Mucosa of rectum (tissue), 2 donors: ENCODE data around the gene TRPC3.

Source experiments
- H3K27ac ChIP-seq, 2 donors: one replicate each; pipeline ENCODE4 v1.7.0; 2013; ENCODE audit warnings: inconsistent platforms in 2 of 2, low read depth in 2 of 2, low read length in 2 of 2
- H3K27me3 ChIP-seq, 2 donors: one replicate each; pipeline ENCODE4 v1.7.0; 2013; ENCODE audit warnings: low read length in 2 of 2; ENCODE audit not compliant: control insufficient read depth in 2 of 2, insufficient read depth in 2 of 2
- H3K36me3 ChIP-seq, 2 donors: one replicate each; pipeline ENCODE4 v1.7.0; 2013; ENCODE audit warnings: low read length in 2 of 2; ENCODE audit not compliant: control insufficient read depth in 2 of 2, insufficient read depth in 2 of 2
- H3K4me1 ChIP-seq, 2 donors: one replicate each; pipeline ENCODE4 v1.7.0; 2013; ENCODE audit warnings: low read length in 2 of 2, mild to moderate bottlenecking in 1 of 2; ENCODE audit not compliant: control insufficient read depth in 2 of 2, insufficient read depth in 2 of 2
- H3K4me3 ChIP-seq, 2 donors: one replicate each; pipeline ENCODE4 v1.7.0; 2013; ENCODE audit warnings: low read length in 2 of 2
- H3K9ac ChIP-seq, 2 donors: one replicate each; pipeline ENCODE4 v1.7.0; 2013; ENCODE audit warnings: low read length in 2 of 2, low read depth in 1 of 2, mild to moderate bottlenecking in 1 of 2
- H3K9me3 ChIP-seq, 2 donors: one replicate each; pipeline ENCODE4 v1.7.0; 2013; ENCODE audit warnings: low read length in 2 of 2; ENCODE audit not compliant: control insufficient read depth in 2 of 2
- donor health status: healthy.
- donor health status: Normal muscosa, but diverticular disease.

TRPC3 gene

GRCh38 chr4:121851354-121851753 lies 100.5 kb downstream of the TRPC3 start:
- Histone ChIP-seq H3K27ac (no peak overlapping the region), H3K4me1 (no peaks in the 10 kb centered on the region), H3K36me3 (peaks cover 6 to 10% of the 10 kb centered on the region in 2 donors), H3K4me3 (no peak overlapping the region), H3K9me3 (no peaks in the 10 kb centered on the region), H3K9ac (no peak overlapping the region), H3K27me3 (no peaks in the 10 kb centered on the region)

- no peak overlapping the region for H3K4me3 ChIP-seq
- no peak overlapping the region for H3K27ac ChIP-seq
- H3K36me3 ChIP-seq = peaks cover 14 to 19% of the 10 kb centered on the region in 2 donors
- no peak overlapping the region for H3K9ac ChIP-seq
- no peaks in the 10 kb centered on the region for H3K27me3 ChIP-seq
- no peaks in the 10 kb centered on the region for H3K9me3 ChIP-seq
- H3K4me1 ChIP-seq = no peaks in the 10 kb centered on the region
Measured at GRCh38 chr4:121846662-121847061, 105.2 kb downstream of the TRPC3 start.

- Histone ChIP-seq H3K4me3 (no peak overlapping the region), H3K36me3 (peaks cover 14 to 16% of the 10 kb centered on the region in 2 donors), H3K9ac (no peak overlapping the region), H3K9me3 (no peaks in the 10 kb centered on the region), H3K27me3 (no peaks in the 10 kb centered on the region), H3K27ac (no peak overlapping the region), H3K4me1 (no peaks in the 10 kb centered on the region)
Measured at GRCh38 chr4:121842862-121843261, 109.0 kb downstream of the TRPC3 start.

- H3K36me3 ChIP-seq = peaks cover 9 to 24% of the 10 kb centered on the region in 2 donors
Measured at GRCh38 chr4:121838136-121838535, 113.7 kb downstream of the TRPC3 start.

GRCh38 chr4:121829511-121829910 lies 122.3 kb downstream of the TRPC3 start:
- Histone ChIP-seq H3K27ac (no peak overlapping the region), H3K4me1 (no peaks in the 10 kb centered on the region), H3K4me3 (no peak overlapping the region), H3K36me3 (peaks cover 0 to 8% of the 10 kb centered on the region in 2 donors), H3K27me3 (no peaks in the 10 kb centered on the region), H3K9me3 (no peaks in the 10 kb centered on the region), H3K9ac (no peak overlapping the region)

More at GRCh38 chr4:121838136-121838535, 113.7 kb downstream of the TRPC3 start:
- Histone ChIP-seq H3K27ac (no peak overlapping the region), H3K9me3 (no peaks in the 10 kb centered on the region), H3K4me1 (no peaks in the 10 kb centered on the region), H3K27me3 (no peaks in the 10 kb centered on the region), H3K4me3 (no peak overlapping the region), H3K9ac (no peak overlapping the region)
